Activated CD4-positive, alpha-beta memory T cell treated with anti-CD3 and anti-CD28 coated beads, Interleukin-2, amount 10 ng/mL, durations not matched to agents 7 days and 5 days (primary cell): ENCODE data around the gene ALKBH6. TPM values are rescaled to one million over a fixed set of nuclear protein-coding genes. Genes with fewer than 3 reads are reported as not detected.
"Not testable (repeated sequence)": the region's sequence is repeated elsewhere in the genome, so short reads cannot be mapped to it uniquely, and the experiment has no call there.

ENCODE experiments used
- CTCF ChIA-PET: fragments of 350-600 bp; sonication (Branson Sonifier 250); formaldehyde crosslinking; loops from one replicate; lab custom pipeline; 2021; ENCODE audit warnings: antibody characterized with exemption, inconsistent platforms; lab: Charles Lee
- POLR2A ChIA-PET: fragments of 350-600 bp; sonication (Branson Sonifier 250); formaldehyde crosslinking; loops from one replicate; lab custom pipeline; 2021; ENCODE audit warnings: antibody characterized with exemption; lab: Charles Lee
- DNase-seq: peaks from one replicate; pipeline ENCODE4 v3.0.0-alpha.2; 2020
- H3K27ac Mint-ChIP-seq: one replicate; pipeline ENCODE4 v1.8.0; 2021; ENCODE audit warnings: mild to moderate bottlenecking, mixed read lengths
- H3K27me3 Mint-ChIP-seq: one replicate; pipeline ENCODE4 v1.8.0; 2021; ENCODE audit warnings: mixed read lengths
- H3K36me3 Mint-ChIP-seq: one replicate; pipeline ENCODE4 v1.8.0; 2021; ENCODE audit warnings: low read depth, mixed read lengths
- H3K4me1 Mint-ChIP-seq: one replicate; pipeline ENCODE4 v1.8.0; 2021; ENCODE audit warnings: mixed read lengths
- H3K4me3 Mint-ChIP-seq: one replicate; pipeline ENCODE4 v1.8.0; 2021; ENCODE audit warnings: mild to moderate bottlenecking, mixed read lengths
- H3K9me3 Mint-ChIP-seq: one replicate; pipeline ENCODE4 v1.8.0; 2021; ENCODE audit warnings: mixed read lengths
- total RNA-seq, 2 experiments: library from RNA; stranded (reverse); gene quantifications; one replicate each; pipeline ENCODE4 v1.2.3, GENCODE V29; 2021

Gene ALKBH6
- total RNA-seq, 2 experiments from 2014 or later: 44.7 to 45.4 TPM

GRCh38 chr19:35986111-35986510 is 27.9 kb downstream of the ALKBH6 start:
- DNase-seq: no peak
- H3K4me3 Mint-ChIP-seq: no peak overlapping the region
- no peaks in the 10 kb centered on the region for H3K36me3 Mint-ChIP-seq
- peaks cover 3% of the 10 kb centered on the region for H3K4me1 Mint-ChIP-seq
- no peaks in the 10 kb centered on the region for H3K9me3 Mint-ChIP-seq
- H3K27ac Mint-ChIP-seq: no peak overlapping the region
- CTCF ChIA-PET: no interaction called here
- POLR2A ChIA-PET: no interaction called here
- H3K27me3 Mint-ChIP-seq: peaks cover 36% of the 10 kb centered on the region

- Mint-ChIP-seq H3K27ac (no peak overlapping the region), H3K4me1 (peaks cover 3% of the 10 kb centered on the region), H3K27me3 (peaks cover 29% of the 10 kb centered on the region), H3K9me3 (no peaks in the 10 kb centered on the region), H3K36me3 (no peaks in the 10 kb centered on the region), H3K4me3 (no peak overlapping the region)
- CTCF ChIA-PET: no interaction called here
- POLR2A ChIA-PET: interaction anchor here (1.0 kb wide), 1 partner anchor 12 kb away, joined by 3 read pairs; no protein-coding TSS in a partner anchor
- DNase-seq: no peak
These were observed 30.8 kb downstream of the ALKBH6 start for GRCh38 chr19:35983177-35983576.

- POLR2A ChIA-PET: interaction anchor here (0.6 kb wide), 1 partner anchor 101 kb away, joined by 3 read pairs; no protein-coding TSS in a partner anchor
- not testable (repeated sequence) for DNase-seq, H3K4me3 Mint-ChIP-seq, H3K27ac Mint-ChIP-seq, H3K9me3 Mint-ChIP-seq, H3K4me1 Mint-ChIP-seq, H3K36me3 Mint-ChIP-seq
- H3K27me3 Mint-ChIP-seq: peaks cover 16% of the 10 kb centered on the region
- CTCF ChIA-PET: interaction anchor here (0.7 kb wide), 1 partner anchor 239 kb away, joined by 3 read pairs; no protein-coding TSS in a partner anchor
These were observed 33.0 kb downstream of the ALKBH6 start for GRCh38 chr19:35980997-35981396.

- Mint-ChIP-seq H3K4me3 (no peak overlapping the region), H3K9me3 (no peaks in the 10 kb centered on the region), H3K27me3 (peaks cover 3% of the 10 kb centered on the region), H3K27ac (no peak overlapping the region), H3K36me3 (no peaks in the 10 kb centered on the region), H3K4me1 (no peaks in the 10 kb centered on the region)
- no peak for DNase-seq
- POLR2A ChIA-PET: no interaction called here
- CTCF ChIA-PET: no interaction called here
These were observed 35.1 kb downstream of the ALKBH6 start for GRCh38 chr19:35978832-35979365.

- POLR2A ChIA-PET: no interaction called here
- H3K27me3 Mint-ChIP-seq: peaks cover 2% of the 10 kb centered on the region
These were observed 35.7 kb downstream of the ALKBH6 start for GRCh38 chr19:35978271-35978670.

GRCh38 chr19:35977446-35978222 is 36.4 kb downstream of the ALKBH6 start:
- DNase-seq: peak; percentile 32
- H3K4me3 Mint-ChIP-seq: no peak overlapping the region
- no peaks in the 10 kb centered on the region for H3K4me1 Mint-ChIP-seq
- H3K27me3 Mint-ChIP-seq: peaks cover 2% of the 10 kb centered on the region
- H3K36me3 Mint-ChIP-seq: no peaks in the 10 kb centered on the region
- ChIA-PET CTCF (interaction anchor here (0.7 to 1.4 kb wide), 2 partner anchors 12 to 24 kb away, joined by 3 read pairs; no protein-coding TSS in a partner anchor), POLR2A (no interaction called here)
- H3K9me3 Mint-ChIP-seq: no peaks in the 10 kb centered on the region
- no peak overlapping the region for H3K27ac Mint-ChIP-seq

More at GRCh38 chr19:35978271-35978670, 35.7 kb downstream of the ALKBH6 start:
- Mint-ChIP-seq H3K36me3 (no peaks in the 10 kb centered on the region), H3K27ac (no peak overlapping the region), H3K9me3 (no peaks in the 10 kb centered on the region), H3K4me1 (no peaks in the 10 kb centered on the region), H3K4me3 (no peak overlapping the region)
- CTCF ChIA-PET: interaction anchor here (0.7 kb wide), 1 partner anchor 11 kb away, joined by 3 read pairs; no protein-coding TSS in a partner anchor
- no peak for DNase-seq

GRCh38 chr19:35975608-35976214 is 38.3 kb downstream of the ALKBH6 start:
- H3K36me3 Mint-ChIP-seq: no peaks in the 10 kb centered on the region
- H3K27me3 Mint-ChIP-seq: peaks cover 2% of the 10 kb centered on the region
- CTCF ChIA-PET: no interaction called here
- no peak for DNase-seq
- no peak overlapping the region for H3K27ac Mint-ChIP-seq
- POLR2A ChIA-PET: interaction anchor here (1.2 kb wide), 1 partner anchor 23 kb away, joined by 4 read pairs; no protein-coding TSS in a partner anchor
- H3K4me1 Mint-ChIP-seq: no peaks in the 10 kb centered on the region
- H3K4me3 Mint-ChIP-seq: no peak overlapping the region
- no peaks in the 10 kb centered on the region for H3K9me3 Mint-ChIP-seq

GRCh38 chr19:35973487-35973886 is 40.5 kb downstream of the ALKBH6 start:
- no peaks in the 10 kb centered on the region for H3K36me3 Mint-ChIP-seq
- no peak overlapping the region for H3K27ac Mint-ChIP-seq
- POLR2A ChIA-PET: no interaction called here
- no peak for DNase-seq
- peaks cover 7% of the 10 kb centered on the region for H3K4me1 Mint-ChIP-seq
- CTCF ChIA-PET: no interaction called here
- H3K9me3 Mint-ChIP-seq: no peaks in the 10 kb centered on the region
- H3K27me3 Mint-ChIP-seq: peaks cover 2% of the 10 kb centered on the region
- H3K4me3 Mint-ChIP-seq: no peak overlapping the region

- H3K27me3 Mint-ChIP-seq: peaks cover 1% of the 10 kb centered on the region
- H3K27ac Mint-ChIP-seq: no peak overlapping the region
- DNase-seq: no peak
- H3K9me3 Mint-ChIP-seq: no peaks in the 10 kb centered on the region
- H3K4me1 Mint-ChIP-seq: peaks cover 10% of the 10 kb centered on the region
- CTCF ChIA-PET: interaction anchor here (1.6 kb wide), 1 partner anchor 20 kb away, joined by 4 read pairs; no protein-coding TSS in a partner anchor
- no peaks in the 10 kb centered on the region for H3K36me3 Mint-ChIP-seq
- no peak overlapping the region for H3K4me3 Mint-ChIP-seq
- POLR2A ChIA-PET: interaction anchor here (1.3 kb wide), 1 partner anchor 21 kb away, joined by 3 read pairs; no protein-coding TSS in a partner anchor
These were observed 47.2 kb downstream of the ALKBH6 start for GRCh38 chr19:35966771-35967170.

GRCh38 chr19:35963514-35963913 is 50.5 kb downstream of the ALKBH6 start:
- Mint-ChIP-seq H3K27ac (no peak overlapping the region), H3K4me3 (no peak overlapping the region), H3K36me3 (no peaks in the 10 kb centered on the region), H3K27me3 (peaks cover 15% of the 10 kb centered on the region), H3K4me1 (peaks cover 12% of the 10 kb centered on the region), H3K9me3 (no peaks in the 10 kb centered on the region)
- ChIA-PET CTCF (no interaction called here), POLR2A (no interaction called here)
- DNase-seq: peak; percentile 56

- Mint-ChIP-seq H3K4me1 (peaks cover 13% of the 10 kb centered on the region), H3K4me3 (peak overlapping the region; percentile 11), H3K36me3 (peaks cover 5% of the 10 kb centered on the region), H3K27ac (no peak overlapping the region), H3K9me3 (peaks cover 4% of the 10 kb centered on the region), H3K27me3 (peaks cover 25% of the 10 kb centered on the region)
- ChIA-PET POLR2A (no interaction called here), CTCF (no interaction called here)
- no peak for DNase-seq
These were observed 53.5 kb downstream of the ALKBH6 start for GRCh38 chr19:35960432-35960972.

- Mint-ChIP-seq H3K27me3 (peaks cover 25% of the 10 kb centered on the region), H3K27ac (no peak overlapping the region), H3K4me1 (peaks cover 16% of the 10 kb centered on the region), H3K4me3 (no peak overlapping the region), H3K36me3 (peaks cover 5% of the 10 kb centered on the region), H3K9me3 (peaks cover 4% of the 10 kb centered on the region)
- no peak for DNase-seq
- CTCF ChIA-PET: no interaction called here
- POLR2A ChIA-PET: interaction anchor here (2.1 kb wide), 1 partner anchor 35 kb away, joined by 9 read pairs; the partner anchor contains the start of gene SDHAF1
These were observed 54.1 kb downstream of the ALKBH6 start for GRCh38 chr19:35959968-35960320.
